ENCODE data around the gene XKR8. TPM values are rescaled to one million over a fixed set of nuclear protein-coding genes. Genes with fewer than 3 reads are reported as not detected.
A peak's percentile ranks its signal among the peaks of the same experiment; 100 is the strongest.

Gene XKR8
- total RNA-seq, 1 donor from 2014 or later = 5.1 TPM

- intact Hi-C loops (cut with micrococcal nuclease) = loop anchor here (5.0 kb wide), 1 partner anchor 104 kb away; no protein-coding TSS in a partner anchor
- ChIA-PET CTCF (interaction anchor here (1.2 to 3.9 kb wide), 2 partner anchors 18 to 104 kb away, joined by 3 to 13 read pairs; no protein-coding TSS in a partner anchor), POLR2A (interaction anchor here (0.7 to 1.1 kb wide), 3 partner anchors 70 to 229 kb away, joined by 3 to 4 read pairs (median 4); no protein-coding TSS in a partner anchor)
- peak overlapping the region; percentile 41 for H3K27ac Mint-ChIP-seq
- peaks cover 29% of the 10 kb centered on the region for H3K36me3 Mint-ChIP-seq (ENCODE audit: low read depth)
- DNase-seq = no peak
- H3K4me1 Mint-ChIP-seq = peaks cover 20% of the 10 kb centered on the region
- TF ChIP-seq CTCF (IDR thresholded peaks at IDR 0.05) = no peak
- no peak for ATAC-seq (ENCODE audit: low read depth)
- peak overlapping the region; percentile 89 for H3K4me3 Mint-ChIP-seq
- no peaks in the 10 kb centered on the region for H3K27me3 Mint-ChIP-seq
- no peaks in the 10 kb centered on the region for H3K9me3 Mint-ChIP-seq
These were observed 2.0 kb downstream of the XKR8 start for GRCh38 chr1:27961646-27962221.

GRCh38 chr1:27963393-27963792 lies 3.6 kb downstream of the XKR8 start:
- no peak overlapping the region for H3K4me3 Mint-ChIP-seq
- POLR2A ChIA-PET = no interaction called here
- peaks cover 20% of the 10 kb centered on the region for H3K4me1 Mint-ChIP-seq
- H3K27ac Mint-ChIP-seq = no peak overlapping the region
- peaks cover 45% of the 10 kb centered on the region for H3K36me3 Mint-ChIP-seq (ENCODE audit: low read depth)
- no peak for ATAC-seq (ENCODE audit: low read depth)
- DNase-seq = no peak
- CTCF ChIA-PET = no interaction called here
- no peaks in the 10 kb centered on the region for H3K9me3 Mint-ChIP-seq
- intact Hi-C loops (cut with micrococcal nuclease) = loop anchor here (5.0 kb wide), 1 partner anchor 106 kb away; no protein-coding TSS in a partner anchor
- no peak for TF ChIP-seq CTCF (IDR thresholded peaks at IDR 0.05)
- H3K27me3 Mint-ChIP-seq = no peaks in the 10 kb centered on the region

GRCh38 chr1:27966402-27967105 lies 6.8 kb downstream of the XKR8 start:
- Mint-ChIP-seq H3K36me3 (ENCODE audit: low read depth) (peaks cover 59% of the 10 kb centered on the region), H3K27ac (no peak overlapping the region), H3K27me3 (no peaks in the 10 kb centered on the region), H3K4me1 (peaks cover 10% of the 10 kb centered on the region), H3K4me3 (no peak overlapping the region), H3K9me3 (no peaks in the 10 kb centered on the region)
- no peak for ATAC-seq (ENCODE audit: low read depth)
- ChIA-PET POLR2A (no interaction called here), CTCF (no interaction called here)
- no peak for TF ChIP-seq CTCF (IDR thresholded peaks at IDR 0.05)
- intact Hi-C loops (cut with micrococcal nuclease) = no loop called here
- no peak for DNase-seq

- Mint-ChIP-seq H3K27me3 (no peaks in the 10 kb centered on the region), H3K27ac (no peak overlapping the region), H3K4me1 (peaks cover 6% of the 10 kb centered on the region), H3K9me3 (no peaks in the 10 kb centered on the region), H3K4me3 (no peak overlapping the region), H3K36me3 (ENCODE audit: low read depth) (peaks cover 59% of the 10 kb centered on the region)
- CTCF ChIA-PET = no interaction called here
- POLR2A ChIA-PET = interaction anchor here (0.7 kb wide), 1 partner anchor 61 kb away, joined by 3 read pairs; no protein-coding TSS in a partner anchor
- no peak for TF ChIP-seq CTCF (IDR thresholded peaks at IDR 0.05)
- no peak for DNase-seq
- intact Hi-C loops (cut with micrococcal nuclease) = no loop called here
- ATAC-seq (ENCODE audit: low read depth) = no peak
These were observed 7.5 kb downstream of the XKR8 start for GRCh38 chr1:27967106-27967883.

All from activated B cell treated with CpG ODN at 0.5 μM for 24 hours (primary cell).